Caco-2 (cell line): ENCODE results near the gene NBAS. TPM values are rescaled to one million over a fixed set of nuclear protein-coding genes. Genes with fewer than 3 reads are reported as not detected.
A peak's percentile ranks its signal among the peaks of the same experiment; 100 is the strongest.

Experiments
- BruUV-seq: library from RNA; stranded (reverse); fragments of 400-500 nt; replicated peaks from 2 replicates; lab custom pipeline; 2021; lab: Mats Ljungman, UMichigan
- CTCF ChIA-PET: fragments of 300-600 bp; sonication (Branson Sonifier 250); formaldehyde crosslinking; loops from one replicate; lab custom pipeline; 2022; ENCODE audit warnings: antibody characterized with exemption; lab: Charles Lee
- POLR2A ChIA-PET: fragments of 300-600 bp; sonication (Branson Sonifier 250); formaldehyde crosslinking; loops from one replicate; lab custom pipeline; 2022; ENCODE audit warnings: antibody characterized with exemption; lab: Charles Lee
- DNase-seq, 2 experiments: peaks; one replicate each; pipeline versions ENCODE4 v3.0.0 to v3.0.0-alpha.2; 2020 to 2022
- H3K27me3 ChIP-seq: replicated peaks from 2 replicates; pipeline ENCODE4 v1.6.0; 2011; ENCODE audit warnings: low read length; ENCODE audit not compliant: control insufficient read depth, insufficient read depth
- H3K36me3 ChIP-seq: 2 replicates; pipeline ENCODE4 v1.5.1; 2011; ENCODE audit warnings: low read length; ENCODE audit not compliant: control insufficient read depth, insufficient read depth
- H3K4me1 ChIP-seq: fragments of 250-450 bp; sonication (Bioruptor Pico); 2 replicates; pipeline ENCODE4 v1.5.1; 2020; ENCODE audit warnings: mild to moderate bottlenecking
- H3K4me3 ChIP-seq: 2 replicates; pipeline ENCODE4 v1.5.1; 2011; ENCODE audit warnings: low read depth, mild to moderate bottlenecking, control low read depth, low read length
- H3K9me3 ChIP-seq: fragments of 250-450 bp; sonication (Bioruptor Pico); 2 replicates; pipeline ENCODE4 v1.5.1; 2020; ENCODE audit warnings: mild to moderate bottlenecking, moderate library complexity
- H3K27ac Mint-ChIP-seq: one replicate; pipeline ENCODE4 v1.8.0; 2022; ENCODE audit warnings: mixed read lengths; ENCODE audit not compliant: unreplicated experiment
- H3K27me3 Mint-ChIP-seq: one replicate; pipeline ENCODE4 v1.8.0; 2022; ENCODE audit warnings: mixed read lengths; ENCODE audit not compliant: insufficient read depth, unreplicated experiment
- H3K36me3 Mint-ChIP-seq: one replicate; pipeline ENCODE4 v1.8.0; 2022; ENCODE audit warnings: mild to moderate bottlenecking, mixed read lengths; ENCODE audit not compliant: insufficient read depth, unreplicated experiment
- H3K4me1 Mint-ChIP-seq: one replicate; pipeline ENCODE4 v1.8.0; 2022; ENCODE audit warnings: low read depth, mixed read lengths; ENCODE audit not compliant: unreplicated experiment
- H3K4me3 Mint-ChIP-seq: one replicate; pipeline ENCODE4 v1.8.0; 2022; ENCODE audit warnings: mild to moderate bottlenecking, moderate library complexity, mixed read lengths; ENCODE audit not compliant: unreplicated experiment
- H3K9me3 Mint-ChIP-seq: one replicate; pipeline ENCODE4 v1.8.0; 2022; ENCODE audit warnings: mixed read lengths; ENCODE audit not compliant: unreplicated experiment
- CTCF ChIP-seq, 2 experiments: fragments of 200-600 bp in 1 of 2; IDR thresholded peaks; 1 replicate in 1 of 2; 2 replicates in 1 of 2; pipeline versions ENCODE4 v1.5.1 to v1.8.0; 2011 to 2022; ENCODE audit warnings: antibody characterized with exemption in 1 of 2, control low read depth in 1 of 2, inconsistent platforms in 1 of 2, low read depth in 1 of 2, low read length in 1 of 2, mild to moderate bottlenecking in 1 of 2, moderate library complexity in 1 of 2; ENCODE audit not compliant: insufficient read depth in 1 of 2, severe bottlenecking in 1 of 2, unreplicated experiment in 1 of 2
- intact Hi-C: fragments of 100-400 bp; cut with micrococcal nuclease; formaldehyde crosslinking; loops from one replicate; pipeline ENCODE4 v1.10.0; 2022; ENCODE audit not compliant: unreplicated experiment
- total RNA-seq: library from RNA; stranded (reverse); gene quantifications from 2 replicates; pipeline ENCODE4 v1.2.3, GENCODE V29; 2022

Gene NBAS
- total RNA-seq, 1 experiment from 2014 or later = 31.1 TPM

- no peak for TF ChIP-seq CTCF (IDR thresholded peaks at IDR 0.05; ENCODE audit: insufficient read depth in 1 of 2, low read depth in 1 of 2, low read length in 1 of 2, severe bottlenecking in 1 of 2, unreplicated experiment in 1 of 2)
- H3K4me3 ChIP-seq = no peak overlapping the region
- no peak overlapping the region for H3K27ac Mint-ChIP-seq
- H3K4me1 ChIP-seq = peaks cover 15% of the 10 kb centered on the region
- H3K27me3 Mint-ChIP-seq = no peaks in the 10 kb centered on the region
- no peak overlapping the region for H3K4me3 Mint-ChIP-seq
- peaks cover 10% of the 10 kb centered on the region for H3K36me3 Mint-ChIP-seq
- no peak for DNase-seq
- no peaks in the 10 kb centered on the region for H3K9me3 Mint-ChIP-seq
- intact Hi-C loops = no loop called here
- ChIA-PET POLR2A (no interaction called here), CTCF (no interaction called here)
- H3K27me3 ChIP-seq = no peaks in the 10 kb centered on the region
- no TSS peak for BruUV-seq
- H3K9me3 ChIP-seq = no peaks in the 10 kb centered on the region
- no peaks in the 10 kb centered on the region for H3K4me1 Mint-ChIP-seq
- no peaks in the 10 kb centered on the region for H3K36me3 ChIP-seq
Measured at GRCh38 chr2:15158100-15158499, 403.0 kb downstream of the NBAS start.

GRCh38 chr2:15155959-15156574, 405.1 kb downstream of the NBAS start:
- no TSS peak for BruUV-seq
- no peaks in the 10 kb centered on the region for H3K4me1 Mint-ChIP-seq
- intact Hi-C loops = no loop called here

GRCh38 chr2:15154297-15154696, 406.8 kb downstream of the NBAS start:
- BruUV-seq = no TSS peak
- no peaks in the 10 kb centered on the region for H3K27me3 ChIP-seq
- no peak for TF ChIP-seq CTCF (IDR thresholded peaks at IDR 0.05; ENCODE audit: insufficient read depth in 1 of 2, low read depth in 1 of 2, low read length in 1 of 2, severe bottlenecking in 1 of 2, unreplicated experiment in 1 of 2)
- H3K4me3 ChIP-seq = no peak overlapping the region
- H3K27me3 Mint-ChIP-seq = no peaks in the 10 kb centered on the region
- H3K9me3 ChIP-seq = no peaks in the 10 kb centered on the region
- ChIA-PET POLR2A (no interaction called here), CTCF (no interaction called here)
- intact Hi-C loops = loop anchor here (1.0 kb wide), 1 partner anchor 15 kb away; no protein-coding TSS in a partner anchor
- H3K4me1 Mint-ChIP-seq = no peaks in the 10 kb centered on the region
- no peak for DNase-seq
- no peaks in the 10 kb centered on the region for H3K9me3 Mint-ChIP-seq
- no peak overlapping the region for H3K4me3 Mint-ChIP-seq
- peaks cover 2% of the 10 kb centered on the region for H3K36me3 Mint-ChIP-seq
- peak overlapping the region; percentile 22 for H3K27ac Mint-ChIP-seq
- H3K36me3 ChIP-seq = no peaks in the 10 kb centered on the region
- H3K4me1 ChIP-seq = peaks cover 15% of the 10 kb centered on the region

More at GRCh38 chr2:15155959-15156574, 405.1 kb downstream of the NBAS start:
- no peak overlapping the region for H3K4me3 ChIP-seq
- Mint-ChIP-seq H3K9me3 (no peaks in the 10 kb centered on the region), H3K4me3 (no peak overlapping the region), H3K27ac (no peak overlapping the region), H3K27me3 (no peaks in the 10 kb centered on the region), H3K36me3 (peaks cover 6% of the 10 kb centered on the region)
- ChIA-PET CTCF (no interaction called here), POLR2A (no interaction called here)
- peaks cover 15% of the 10 kb centered on the region for H3K4me1 ChIP-seq
- H3K9me3 ChIP-seq = no peaks in the 10 kb centered on the region
- no peak for TF ChIP-seq CTCF (IDR thresholded peaks at IDR 0.05; ENCODE audit: insufficient read depth in 1 of 2, low read depth in 1 of 2, low read length in 1 of 2, severe bottlenecking in 1 of 2, unreplicated experiment in 1 of 2)
- no peaks in the 10 kb centered on the region for H3K36me3 ChIP-seq
- H3K27me3 ChIP-seq = no peaks in the 10 kb centered on the region
- no peak for DNase-seq
